ENCODE measurements around the gene CD164.

GRCh38 chr6:109325400-109325801 lies 56.9 kb downstream of the CD164 start:
- TF ChIP-seq CTCF (IDR thresholded peaks at IDR 0.05): no peak
- TF ChIP-seq POLR2AphosphoS5 (IDR thresholded peaks at IDR 0.05): no peak
- no peak for TF ChIP-seq POLR2A (IDR thresholded peaks at IDR 0.05)

Measured in gastroesophageal sphincter (tissue), 3 donors.